NCI-H2227 (cell line): Measurements from ENCODE around the gene PEAK1.
"Not testable (repeated sequence)": the region's sequence is repeated elsewhere in the genome, so short reads cannot be mapped to it uniquely, and the experiment has no call there.

Source experiments
- DNase-seq: peaks from one replicate; lab custom pipeline; 2025; ENCODE audit not compliant: unreplicated experiment; lab: John Stamatoyannopoulos, UW

Gene PEAK1

GRCh38 chr15:77243135-77243534 is 176.8 kb downstream of the PEAK1 start:
- DNase-seq = no peak

GRCh38 chr15:77239882-77240608 is 179.9 kb downstream of the PEAK1 start:
- no peak for DNase-seq

GRCh38 chr15:77235566-77235965 is 184.3 kb downstream of the PEAK1 start:
- no peak for DNase-seq

- no peak for DNase-seq
These were observed 191.1 kb downstream of the PEAK1 start for GRCh38 chr15:77228828-77229227.

GRCh38 chr15:77226652-77227051 is 193.3 kb downstream of the PEAK1 start:
- no peak for DNase-seq

GRCh38 chr15:77225646-77226045 is 194.3 kb downstream of the PEAK1 start:
- no peak for DNase-seq

- no peak for DNase-seq
These were observed 194.8 kb downstream of the PEAK1 start for GRCh38 chr15:77225088-77225487.

GRCh38 chr15:77224352-77224751 is 195.6 kb downstream of the PEAK1 start:
- no peak for DNase-seq

- no peak for DNase-seq
These were observed 198.2 kb downstream of the PEAK1 start for GRCh38 chr15:77221708-77222107.

GRCh38 chr15:77221174-77221573 is 198.7 kb downstream of the PEAK1 start:
- no peak for DNase-seq

GRCh38 chr15:77219841-77220240 is 200.1 kb downstream of the PEAK1 start:
- DNase-seq = no peak

- DNase-seq = no peak
These were observed 210.7 kb downstream of the PEAK1 start for GRCh38 chr15:77209221-77209620.

- DNase-seq = no peak
These were observed 211.7 kb downstream of the PEAK1 start for GRCh38 chr15:77208241-77208640.

- no peak for DNase-seq
These were observed 218.2 kb downstream of the PEAK1 start for GRCh38 chr15:77201665-77202064.

- no peak for DNase-seq
These were observed 223.5 kb downstream of the PEAK1 start for GRCh38 chr15:77196381-77196780.

- DNase-seq = no peak
These were observed 224.3 kb downstream of the PEAK1 start for GRCh38 chr15:77195586-77195985.

GRCh38 chr15:77192451-77192850 is 227.5 kb downstream of the PEAK1 start:
- no peak for DNase-seq

- no peak for DNase-seq
These were observed 228.6 kb downstream of the PEAK1 start for GRCh38 chr15:77191230-77191834.

- DNase-seq = no peak
These were observed 232.0 kb downstream of the PEAK1 start for GRCh38 chr15:77187751-77188464.

- no peak for DNase-seq
These were observed 233.3 kb downstream of the PEAK1 start for GRCh38 chr15:77186594-77187011.

GRCh38 chr15:77185242-77185785 is 234.6 kb downstream of the PEAK1 start:
- DNase-seq = no peak

GRCh38 chr15:77184352-77184751 is 235.6 kb downstream of the PEAK1 start:
- not testable (repeated sequence) for DNase-seq
